ENCODE data around the gene GJB6.
A peak's percentile ranks its signal among the peaks of the same experiment; 100 is the strongest.

Gene GJB6

DNA sequence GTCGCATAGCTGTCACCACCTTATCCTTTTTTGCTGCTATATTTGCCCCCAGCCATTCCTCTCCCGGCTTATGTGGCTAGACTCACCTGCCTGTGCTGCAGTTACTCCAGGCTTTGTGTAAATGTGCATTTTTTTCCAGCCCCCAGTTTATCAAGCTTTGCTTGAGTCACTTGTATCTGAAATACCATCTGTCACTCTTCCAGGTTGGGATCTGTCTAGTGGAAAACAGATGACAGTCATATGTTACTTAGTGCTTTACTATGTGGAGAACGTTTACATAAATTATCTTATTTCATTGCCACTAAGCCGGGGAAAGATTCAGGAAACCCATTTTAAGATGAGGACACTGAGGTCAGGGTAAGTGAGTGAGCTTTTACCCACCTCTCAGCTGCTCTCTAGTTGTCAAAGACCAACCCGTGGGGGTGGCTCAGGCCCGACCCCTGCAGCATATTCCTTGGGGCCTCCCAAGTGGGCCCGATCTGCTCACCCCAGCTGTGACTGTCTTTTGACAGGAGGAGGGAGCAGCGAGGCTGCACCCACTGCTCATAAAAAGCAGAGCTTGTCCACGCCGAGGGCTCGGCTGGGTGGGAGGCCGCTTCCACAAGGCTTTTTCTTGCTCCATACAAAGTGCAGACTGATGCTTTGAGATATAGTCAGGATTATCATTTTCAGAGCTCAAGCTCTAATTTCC is 46.6 kb downstream of the GJB6 start:
- DNase-seq, result no peak

DNA sequence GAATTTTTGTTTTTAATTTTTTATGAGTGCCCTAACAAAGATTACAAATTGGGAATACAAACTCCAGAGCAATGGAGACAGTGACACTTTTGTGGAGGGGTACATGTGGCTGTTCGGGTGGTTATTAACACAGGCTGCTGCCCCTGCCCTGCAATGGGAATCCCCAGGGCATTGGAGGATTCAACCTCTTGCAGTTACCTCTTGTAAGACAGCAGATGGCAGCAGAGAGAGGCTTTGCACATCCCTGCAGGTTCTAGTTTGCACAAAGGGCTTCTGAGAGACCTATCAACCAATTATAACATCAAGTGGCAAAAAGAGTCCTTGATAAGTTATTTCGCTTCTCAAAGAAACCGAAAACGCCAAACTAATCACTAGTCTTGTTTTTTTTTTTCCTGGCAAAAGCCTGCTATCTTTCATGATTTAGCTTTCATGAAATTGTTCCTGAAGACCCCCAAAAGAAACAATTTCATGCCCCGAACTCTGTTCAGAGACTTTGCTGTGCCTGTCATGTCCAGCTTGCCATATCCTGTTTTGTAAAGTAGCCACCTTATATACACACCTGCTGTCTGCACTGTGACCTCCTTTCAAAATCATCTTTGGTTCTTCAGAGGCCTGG is 49.8 kb downstream of the GJB6 start:
- DNase-seq, result peak; percentile 80

DNA sequence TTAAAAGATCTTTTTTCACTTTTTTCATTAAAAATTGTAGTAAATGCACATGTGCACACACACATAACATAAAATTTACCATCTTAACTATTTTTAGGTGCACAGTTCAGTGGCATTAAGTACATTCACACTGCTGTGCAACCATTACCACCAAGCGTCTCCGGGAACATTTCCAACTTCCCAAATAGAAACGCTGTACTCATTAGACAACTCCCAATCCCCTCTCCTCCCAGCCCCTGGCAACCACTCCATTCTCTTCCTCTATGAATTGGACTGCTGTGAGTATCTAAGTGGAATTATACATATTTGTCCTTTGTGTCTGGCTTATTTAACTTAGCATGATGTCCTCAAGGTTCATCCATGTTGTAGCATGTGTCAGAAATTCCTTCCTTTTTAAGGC is 50.9 kb downstream of the GJB6 start:
- no peak for DNase-seq

- DNase-seq, result no peak
Measured at GRCh38 chr13:20178156-20178555, 54.0 kb downstream of the GJB6 start.

GRCh38 chr13:20177049-20177831 is 54.9 kb downstream of the GJB6 start:
- no peak for DNase-seq

- no peak for DNase-seq
Measured at GRCh38 chr13:20175907-20176652, 56.0 kb downstream of the GJB6 start.

DNA sequence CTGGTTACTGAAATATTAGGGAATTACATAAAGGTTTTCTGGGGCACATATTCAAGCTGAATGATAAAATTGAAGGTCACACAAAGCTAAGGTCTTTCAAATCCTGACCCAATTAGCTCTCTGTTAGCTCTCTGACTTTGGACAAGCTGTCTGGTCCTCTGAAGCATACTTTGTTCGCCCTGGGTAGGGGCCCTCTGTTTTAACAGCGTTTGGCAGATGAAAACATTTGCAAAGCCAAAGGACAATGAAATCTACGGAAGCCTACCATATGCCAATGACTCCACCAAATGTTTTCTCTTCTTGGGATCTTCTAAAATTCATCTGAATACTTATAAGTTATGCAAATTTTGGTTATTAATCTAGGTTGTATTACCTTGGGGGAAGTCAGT is 56.7 kb downstream of the GJB6 start:
- DNase-seq, result no peak

GRCh38 chr13:20174656-20175405 is 57.3 kb downstream of the GJB6 start:
- DNase-seq, result peak; percentile 86

DNA sequence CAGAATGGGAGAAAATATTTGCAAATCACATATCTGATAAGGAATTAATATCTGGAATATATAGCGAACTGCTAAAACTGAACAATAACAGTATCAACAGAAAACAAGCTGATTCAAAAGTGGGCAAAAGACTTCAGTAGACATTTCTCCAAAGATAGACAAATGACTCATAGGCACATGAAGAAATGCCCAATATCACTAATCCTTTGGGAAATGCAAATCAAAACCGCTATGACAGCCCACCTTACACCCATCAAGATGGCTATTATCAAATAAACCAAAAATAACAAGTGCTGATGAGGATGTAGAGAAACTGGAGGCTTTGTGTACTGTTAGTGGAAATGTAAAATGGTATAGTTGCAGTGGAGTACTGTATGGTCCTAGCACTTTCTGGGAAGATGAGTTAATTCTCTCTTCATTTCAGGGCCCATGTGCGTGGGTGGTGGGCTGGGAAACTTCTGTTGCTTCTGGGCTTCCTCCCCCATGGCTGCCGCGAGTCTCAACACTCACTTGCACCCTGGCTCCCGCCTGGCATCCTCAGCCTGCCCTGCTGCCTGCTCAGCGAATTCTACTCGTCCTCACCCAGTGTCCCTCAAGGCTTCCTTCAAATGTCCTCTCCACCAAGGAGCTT is 58.9 kb downstream of the GJB6 start:
- no peak for DNase-seq

All from activated CD4-positive, alpha-beta T cell treated with anti-CD3 and anti-CD28 coated beads, Interleukin-10, Interleukin-2, amounts not matched to agents 100 ng/mL and 50 ng/mL, durations not matched to agents 16 hours and 8 hours (primary cell).